ENCODE results near the gene TMC3. TPM values are rescaled to one million over a fixed set of nuclear protein-coding genes. Genes with fewer than 3 reads are reported as not detected.

Gene TMC3
- total and polyA plus RNA-seq, 12 donors, result 0.03 to 0.08 (median 0.04) TPM; not detected in 9

DNA sequence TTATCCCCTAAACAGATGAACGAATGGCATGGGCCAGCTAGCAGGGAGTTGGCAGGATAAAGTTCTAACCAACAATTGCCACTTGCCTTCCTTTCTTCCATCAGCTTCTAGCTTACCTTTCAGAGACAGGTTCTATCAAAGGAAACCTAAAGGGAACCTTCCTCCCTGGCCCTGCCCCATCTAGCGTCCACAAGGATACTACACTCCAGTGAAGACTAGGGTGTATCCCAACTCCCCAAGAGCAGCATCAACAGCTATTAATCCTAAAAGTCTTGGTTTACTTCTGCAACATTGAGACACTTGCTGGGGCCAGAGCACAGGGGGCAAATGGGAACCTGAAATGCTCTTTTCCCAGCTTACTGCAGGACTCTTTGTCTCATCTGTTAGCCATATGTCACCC is 37.0 kb upstream of the TMC3 start:
- Histone ChIP-seq H3K9me3 (replicated peaks in 1 of 3) (no peaks in the 10 kb centered on the region), H3K4me3 (no peak overlapping the region), H3K4me1 (replicated peaks in 1 of 2) (no peaks in the 10 kb centered on the region), H3K27me3 (peaks cover 12% of the 10 kb centered on the region), H3K27ac (no peak overlapping the region), H3K36me3 (replicated peaks in 1 of 2) (no peaks in the 10 kb centered on the region)
- intact Hi-C loops (cut with DNase I), result no loop called here
- DNase-seq, result no peak
- 64 to 80% (median 69%) methylated on average over 2 of the region's 2 CpGs for WGBS, 4 donors
- TF ChIP-seq, protein P1, sequence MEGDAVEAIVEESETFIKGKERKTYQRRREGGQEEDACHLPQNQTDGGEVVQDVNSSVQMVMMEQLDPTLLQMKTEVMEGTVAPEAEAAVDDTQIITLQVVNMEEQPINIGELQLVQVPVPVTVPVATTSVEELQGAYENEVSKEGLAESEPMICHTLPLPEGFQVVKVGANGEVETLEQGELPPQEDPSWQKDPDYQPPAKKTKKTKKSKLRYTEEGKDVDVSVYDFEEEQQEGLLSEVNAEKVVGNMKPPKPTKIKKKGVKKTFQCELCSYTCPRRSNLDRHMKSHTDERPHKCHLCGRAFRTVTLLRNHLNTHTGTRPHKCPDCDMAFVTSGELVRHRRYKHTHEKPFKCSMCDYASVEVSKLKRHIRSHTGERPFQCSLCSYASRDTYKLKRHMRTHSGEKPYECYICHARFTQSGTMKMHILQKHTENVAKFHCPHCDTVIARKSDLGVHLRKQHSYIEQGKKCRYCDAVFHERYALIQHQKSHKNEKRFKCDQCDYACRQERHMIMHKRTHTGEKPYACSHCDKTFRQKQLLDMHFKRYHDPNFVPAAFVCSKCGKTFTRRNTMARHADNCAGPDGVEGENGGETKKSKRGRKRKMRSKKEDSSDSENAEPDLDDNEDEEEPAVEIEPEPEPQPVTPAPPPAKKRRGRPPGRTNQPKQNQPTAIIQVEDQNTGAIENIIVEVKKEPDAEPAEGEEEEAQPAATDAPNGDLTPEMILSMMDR (IDR thresholded peaks at IDR 0.05), result no peak
- no peak for TF ChIP-seq POLR2A (IDR thresholded peaks at IDR 0.05)

DNA sequence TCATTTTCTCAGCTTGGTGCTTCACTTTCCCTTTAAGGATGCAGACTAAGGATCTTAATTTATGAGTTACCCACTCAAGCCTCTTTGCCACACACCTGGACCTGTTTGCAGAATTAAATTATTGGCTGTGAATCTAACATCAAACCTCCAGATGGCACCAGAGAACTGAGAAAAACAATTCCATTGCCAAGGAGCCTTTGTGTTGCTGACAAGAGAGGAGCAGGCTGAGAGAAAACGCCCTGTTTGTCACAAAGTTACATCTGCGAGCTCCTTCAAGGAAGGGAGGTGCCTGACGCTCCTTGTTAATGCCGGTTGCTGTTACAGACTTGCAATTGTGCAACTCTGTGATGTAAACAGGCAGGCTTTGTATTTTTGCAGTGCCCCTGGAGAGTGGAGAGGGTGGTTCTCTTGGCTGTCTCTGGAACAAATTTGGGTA is 36.3 kb upstream of the TMC3 start:
- 0 to 2% (median 1%) methylated on average over 4 of the region's 4 CpGs for WGBS, 4 donors
- peak in 3 of 7 donors; percentile 15 to 20 (median 16) for DNase-seq
- Histone ChIP-seq H3K4me3 (no peak overlapping the region), H3K9me3 (replicated peaks in 1 of 3) (no peaks in the 10 kb centered on the region), H3K4me1 (replicated peaks in 1 of 2) (no peaks in the 10 kb centered on the region), H3K27ac (no peak overlapping the region), H3K36me3 (replicated peaks in 1 of 2) (no peaks in the 10 kb centered on the region), H3K27me3 (peaks cover 15% of the 10 kb centered on the region)
- intact Hi-C loops (cut with DNase I), result no loop called here
- TF ChIP-seq, protein P1 (IDR thresholded peaks at IDR 0.05), result peak in 5 of 6 experiments; percentile 20 to 50 (median 48)
- no peak for TF ChIP-seq POLR2A (IDR thresholded peaks at IDR 0.05)

DNA sequence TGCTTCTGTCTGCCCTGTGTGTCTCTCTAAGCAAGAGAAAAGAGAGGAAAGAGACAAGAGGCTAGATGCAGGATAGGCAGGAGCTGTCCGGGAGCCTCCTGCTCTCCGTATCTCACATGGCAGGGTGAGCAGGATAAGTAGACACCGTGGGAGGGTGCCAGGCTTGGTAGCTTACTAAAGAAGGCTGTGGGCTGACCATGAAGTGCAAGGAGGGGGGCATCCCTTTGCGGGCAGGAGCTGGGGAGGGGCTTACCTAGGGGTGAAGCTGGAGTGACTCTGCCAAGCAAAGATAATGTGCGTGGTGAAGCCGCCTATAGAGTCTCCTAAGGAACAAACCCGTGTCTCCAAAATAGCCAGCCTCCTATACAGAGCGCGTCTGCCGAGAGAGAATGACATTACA is 33.7 kb upstream of the TMC3 start:
- intact Hi-C loops (cut with DNase I), result no loop called here
- H3K36me3 ChIP-seq (replicated peaks in 1 of 2), result no peaks in the 10 kb centered on the region
- WGBS, 4 donors, result 65 to 72% (median 67%) methylated on average over 10 of the region's 10 CpGs

DNA sequence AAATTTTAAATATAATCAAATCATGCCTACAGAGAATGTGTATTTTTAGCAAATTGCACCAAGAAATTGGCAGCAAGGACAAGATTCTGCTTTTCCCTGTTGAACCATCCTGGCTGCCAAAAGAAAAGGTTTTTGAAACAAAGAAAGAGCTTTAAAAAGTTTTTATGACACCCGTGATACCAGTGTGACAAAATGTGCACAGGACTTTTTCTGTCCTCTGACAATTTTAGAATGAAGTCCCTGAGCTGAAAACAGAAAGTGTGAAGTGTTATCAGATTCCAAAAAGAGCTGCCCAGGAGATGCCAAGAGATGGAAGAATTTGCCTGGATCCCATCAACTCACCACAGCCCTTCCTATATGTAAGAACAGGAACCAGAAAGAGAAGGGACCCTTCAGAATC is 33.2 kb upstream of the TMC3 start:
- no peak for TF ChIP-seq POLR2A (IDR thresholded peaks at IDR 0.05)
- TF ChIP-seq, protein P1 (IDR thresholded peaks at IDR 0.05), result no peak
- Histone ChIP-seq H3K27ac (no peak overlapping the region), H3K27me3 (peaks cover 10% of the 10 kb centered on the region), H3K9me3 (replicated peaks in 1 of 3) (no peaks in the 10 kb centered on the region), H3K4me3 (no peak overlapping the region), H3K4me1 (replicated peaks in 1 of 2) (no peaks in the 10 kb centered on the region), H3K36me3 (replicated peaks in 1 of 2) (no peaks in the 10 kb centered on the region)
- intact Hi-C loops (cut with DNase I), result no loop called here
- 36 to 59% (median 47%) methylated on average over 1 of the region's 1 CpG for WGBS, 4 donors
- no peak for DNase-seq

More for the DNA sequence above, 33.7 kb upstream of the TMC3 start:
- no peaks in the 10 kb centered on the region for H3K9me3 ChIP-seq (replicated peaks in 1 of 3)
- peaks cover 10% of the 10 kb centered on the region for H3K27me3 ChIP-seq
- no peak overlapping the region for H3K4me3 ChIP-seq
- DNase-seq, result no peak
- H3K27ac ChIP-seq, result no peak overlapping the region
- TF ChIP-seq, protein P1 (IDR thresholded peaks at IDR 0.05), result no peak
- no peak for TF ChIP-seq POLR2A (IDR thresholded peaks at IDR 0.05)
- no peaks in the 10 kb centered on the region for H3K4me1 ChIP-seq (replicated peaks in 1 of 2)

All from adrenal gland (tissue), 12 donors.